ENCODE data around the gene INPP5J. TPM values are rescaled to one million over a fixed set of nuclear protein-coding genes. Genes with fewer than 3 reads are reported as not detected.

Gene INPP5J
- total and polyA plus RNA-seq, 10 donors = 0.14 to 0.87 (median 0.43) TPM; not detected in 2

GRCh38 chr22:31153357-31153756 is 30.6 kb downstream of the INPP5J start:
- no peak overlapping the region for H3K27ac ChIP-seq
- intact Hi-C loops (cut with DNase I; ENCODE audit: low total_unique reads) = no loop called here
- DNase-seq = no peak

GRCh38 chr22:31154975-31155374 is 32.2 kb downstream of the INPP5J start:
- Histone ChIP-seq H3K27me3 (replicated peaks in 1 of 7) (no peaks in the 10 kb centered on the region), H3K27ac (peak overlapping the region in 4 of 8 donors; percentile 1 to 28 (median 11)), H3K4me3 (no peak overlapping the region), H3K9me3 (no peaks in the 10 kb centered on the region), H3K4me1 (peaks cover 0 to 15% (median 4%) of the 10 kb centered on the region in 6 donors), H3K36me3 (no peaks in the 10 kb centered on the region)
- no peak for DNase-seq
- 92 to 100% (median 94%) methylated on average over 1 of the region's 1 CpG for WGBS, 5 donors
- no peak for TF ChIP-seq POLR2AphosphoS5 (IDR thresholded peaks at IDR 0.05)
- TF ChIP-seq, protein P1, sequence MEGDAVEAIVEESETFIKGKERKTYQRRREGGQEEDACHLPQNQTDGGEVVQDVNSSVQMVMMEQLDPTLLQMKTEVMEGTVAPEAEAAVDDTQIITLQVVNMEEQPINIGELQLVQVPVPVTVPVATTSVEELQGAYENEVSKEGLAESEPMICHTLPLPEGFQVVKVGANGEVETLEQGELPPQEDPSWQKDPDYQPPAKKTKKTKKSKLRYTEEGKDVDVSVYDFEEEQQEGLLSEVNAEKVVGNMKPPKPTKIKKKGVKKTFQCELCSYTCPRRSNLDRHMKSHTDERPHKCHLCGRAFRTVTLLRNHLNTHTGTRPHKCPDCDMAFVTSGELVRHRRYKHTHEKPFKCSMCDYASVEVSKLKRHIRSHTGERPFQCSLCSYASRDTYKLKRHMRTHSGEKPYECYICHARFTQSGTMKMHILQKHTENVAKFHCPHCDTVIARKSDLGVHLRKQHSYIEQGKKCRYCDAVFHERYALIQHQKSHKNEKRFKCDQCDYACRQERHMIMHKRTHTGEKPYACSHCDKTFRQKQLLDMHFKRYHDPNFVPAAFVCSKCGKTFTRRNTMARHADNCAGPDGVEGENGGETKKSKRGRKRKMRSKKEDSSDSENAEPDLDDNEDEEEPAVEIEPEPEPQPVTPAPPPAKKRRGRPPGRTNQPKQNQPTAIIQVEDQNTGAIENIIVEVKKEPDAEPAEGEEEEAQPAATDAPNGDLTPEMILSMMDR (IDR thresholded peaks at IDR 0.05 in 8 of 11, conservative IDR thresholded peaks at IDR 0.05 in 3 of 11) = no peak
- TF ChIP-seq POLR2A (IDR thresholded peaks at IDR 0.05) = no peak
- intact Hi-C loops (cut with DNase I; ENCODE audit: low total_unique reads) = no loop called here

More at GRCh38 chr22:31153357-31153756, 30.6 kb downstream of the INPP5J start:
- Histone ChIP-seq H3K27me3 (replicated peaks in 1 of 7) (no peaks in the 10 kb centered on the region), H3K9me3 (no peaks in the 10 kb centered on the region), H3K36me3 (no peaks in the 10 kb centered on the region), H3K4me1 (peaks cover 0 to 17% (median 5%) of the 10 kb centered on the region in 6 donors), H3K4me3 (no peak overlapping the region)
- 78 to 93% (median 80%) methylated on average over 3 of the region's 3 CpGs for WGBS, 5 donors
- TF ChIP-seq POLR2AphosphoS5 (IDR thresholded peaks at IDR 0.05) (no peak), POLR2A (IDR thresholded peaks at IDR 0.05) (no peak)
- TF ChIP-seq, protein P1 (IDR thresholded peaks at IDR 0.05 in 8 of 11, conservative IDR thresholded peaks at IDR 0.05 in 3 of 11) = no peak

DNA sequence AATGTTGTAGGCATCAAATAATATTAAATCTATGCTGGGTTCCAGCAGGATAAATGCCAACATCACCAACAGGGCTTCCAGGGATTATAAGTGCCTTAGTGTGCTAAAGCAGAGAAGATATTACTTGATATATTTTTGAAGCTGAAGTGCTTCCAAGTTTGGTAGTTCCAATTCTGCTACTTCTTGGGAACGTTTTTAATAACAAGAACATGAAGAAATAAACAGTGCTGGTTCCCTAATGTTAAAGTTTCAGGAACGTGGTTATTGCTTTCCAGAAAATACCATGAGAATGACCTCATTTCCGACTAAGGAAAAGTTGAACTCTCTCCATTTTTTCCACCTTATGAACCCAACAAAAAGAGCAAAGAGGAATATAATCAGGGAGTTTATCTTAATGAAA is 32.7 kb downstream of the INPP5J start:
- peaks cover 0 to 17% (median 4%) of the 10 kb centered on the region in 6 donors for H3K4me1 ChIP-seq
- no peaks in the 10 kb centered on the region for H3K36me3 ChIP-seq
- peak overlapping the region in 4 of 8 donors; percentile 1 to 28 (median 21) for H3K27ac ChIP-seq
- no peaks in the 10 kb centered on the region for H3K27me3 ChIP-seq (replicated peaks in 1 of 7)
- 44 to 56% (median 51%) methylated on average over 3 of the region's 3 CpGs for WGBS, 5 donors
- no peak for TF ChIP-seq POLR2AphosphoS5 (IDR thresholded peaks at IDR 0.05)
- DNase-seq = no peak
- intact Hi-C loops (cut with DNase I; ENCODE audit: low total_unique reads) = no loop called here
- no peaks in the 10 kb centered on the region for H3K9me3 ChIP-seq
- H3K4me3 ChIP-seq = no peak overlapping the region

DNA sequence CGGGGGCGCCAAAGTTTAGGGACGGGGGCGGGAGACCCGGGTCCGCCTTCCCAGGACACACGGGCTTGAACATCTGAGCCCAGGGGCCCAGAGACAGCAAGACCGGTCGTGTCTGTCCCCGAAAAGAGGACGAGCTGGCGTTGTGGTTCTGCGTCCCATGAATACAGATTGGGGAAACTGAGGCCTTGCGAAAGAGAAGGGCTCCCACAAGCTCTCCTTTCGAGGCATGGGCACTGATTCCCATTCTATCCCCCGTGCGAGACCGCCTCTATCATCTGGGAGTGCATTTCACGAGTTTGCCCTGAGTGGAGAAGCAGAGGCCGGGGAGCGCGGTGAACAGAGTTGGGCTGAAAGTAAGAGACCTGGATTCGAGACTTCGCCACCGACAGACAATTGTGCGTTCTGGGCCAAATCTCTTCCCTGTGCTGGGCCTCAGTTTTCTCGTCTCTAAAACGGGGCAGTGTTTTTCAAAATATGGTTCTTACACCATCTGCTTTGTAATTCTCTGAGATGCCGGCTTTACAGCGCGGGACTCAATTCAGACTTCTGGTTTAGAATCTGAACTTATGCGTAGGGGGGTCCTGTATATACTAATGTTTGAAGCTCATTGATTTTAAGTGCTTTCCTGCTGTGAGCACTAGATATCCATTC is 37.7 kb downstream of the INPP5J start:
- Histone ChIP-seq H3K27me3 (replicated peaks in 1 of 7) (no peaks in the 10 kb centered on the region), H3K4me1 (peaks cover 21 to 48% (median 31%) of the 10 kb centered on the region in 6 donors), H3K9me3 (no peaks in the 10 kb centered on the region), H3K27ac (peak overlapping the region; percentile 79 to 93 (median 89)), H3K36me3 (peaks cover 0 to 25% (median 11%) of the 10 kb centered on the region in 6 donors), H3K4me3 (peak overlapping the region; percentile 68 to 82 (median 78))
- intact Hi-C loops (cut with DNase I; ENCODE audit: low total_unique reads) = no loop called here
- DNase-seq = peak; percentile 79
- TF ChIP-seq, protein P1 (IDR thresholded peaks at IDR 0.05 in 8 of 11, conservative IDR thresholded peaks at IDR 0.05 in 3 of 11) = no peak
- TF ChIP-seq POLR2A (IDR thresholded peaks at IDR 0.05) (no peak), POLR2AphosphoS5 (IDR thresholded peaks at IDR 0.05) (no peak)
- whole genome bisulfite sequencing, 5 donors = 2 to 5% (median 4%) methylated on average over 31 to 32 of the region's 32 CpGs

All from spleen (tissue), 11 donors.